Sigmoid colon (tissue), 7 donors: ENCODE data around the gene ZBTB5. TPM values are rescaled to one million over a fixed set of nuclear protein-coding genes. Genes with fewer than 3 reads are reported as not detected.
A peak's percentile ranks its signal among the peaks of the same experiment; 100 is the strongest.

Experiments used
- DNase-seq: peaks from one replicate; pipeline ENCODE4 v3.0.0-alpha.2; 2019
- H3K27ac ChIP-seq, 4 donors: fragments of 200-600 bp; sonication (generic); one replicate each; pipeline ENCODE4 v1.5.1; 2016 to 2019; ENCODE audit warnings: mild to moderate bottlenecking in 1 of 4
- H3K27me3 ChIP-seq, 3 donors: fragments of 200-600 bp; sonication (generic); one replicate each; pipeline ENCODE4 v1.5.1; 2019; ENCODE audit warnings: mild to moderate bottlenecking in 1 of 3
- H3K36me3 ChIP-seq, 4 donors: fragments of 200-600 bp; sonication (generic); one replicate each; pipeline ENCODE4 v1.5.1; 2016 to 2019
- H3K4me1 ChIP-seq, 4 donors: fragments of 200-600 bp; sonication (generic); one replicate each; pipeline ENCODE4 v1.5.1; 2017 to 2019
- H3K4me3 ChIP-seq, 4 donors: fragments of 200-600 bp; sonication (generic); one replicate each; pipeline ENCODE4 v1.5.1; 2017 to 2019; ENCODE audit warnings: mild to moderate bottlenecking in 2 of 4, moderate library complexity in 1 of 4
- H3K9me3 ChIP-seq, 4 donors: fragments of 200-600 bp in 3 of 4; sonication (generic) in 3 of 4; one replicate each; pipeline versions ENCODE4 v1.5.1 to v1.6.1; 2013 to 2019
- CTCF ChIP-seq, 4 experiments: fragments of 450-650 bp in 3 of 4; fragments of 200-600 bp in 1 of 4; IDR thresholded peaks; one replicate each; pipeline ENCODE4 v1.5.1; 2016 to 2019; ENCODE audit warnings: antibody characterized with exemption in 4 of 4, mild to moderate bottlenecking in 3 of 4, moderate library complexity in 2 of 4
- EP300 ChIP-seq, 4 donors: sonication (generic); formaldehyde crosslinking; IDR thresholded peaks; one replicate each; pipeline ENCODE4 v1.6.1; 2017; ENCODE audit warnings: antibody characterized with exemption in 4 of 4
- POLR2A ChIP-seq, 2 donors: fragments of 450-650 bp; IDR thresholded peaks; one replicate each; pipeline ENCODE4 v1.6.1; 2016; ENCODE audit warnings: antibody characterized with exemption in 2 of 2, mild to moderate bottlenecking in 2 of 2, moderate library complexity in 2 of 2
- POLR2AphosphoS5 ChIP-seq, 4 donors: sonication (generic); formaldehyde crosslinking; IDR thresholded peaks; one replicate each; pipeline ENCODE4 v1.6.1; 2017; ENCODE audit warnings: antibody characterized with exemption in 4 of 4
- WGBS, 2 donors: extraction: QIAGEN DNeasy Blood & Tissue Kit; methylation state at CpG; one replicate each; pipeline ENCODE4 v1.1.7; 2013; 5-methylcytosine and 5-hydroxymethylcytosine counted together
- intact Hi-C: fragments of 100-400 bp; cut with DNase I; formaldehyde crosslinking; loops from one replicate; pipeline ENCODE4 v1.15.1; 2023
- polyA plus RNA-seq, 3 donors: library from polyadenylated mRNA; stranded (reverse); fragments of 200-250 nt; gene quantifications; one replicate each; pipeline ENCODE4 v1.2.3, GENCODE V29; 2013
- total RNA-seq, 4 donors: library from RNA; depleted of rRNA; stranded (reverse); fragments of >200 nt; gene quantifications; one replicate each; pipeline ENCODE4 v1.1.0, GENCODE V29; 2016
- donor health status: healthy with polysubstance abuse.
- donor health status: Bipolar disorder and iron deficiency.
- donor health status: healthy.

ZBTB5 gene
- total and polyA plus RNA-seq, 7 donors = 3.6 to 11.1 (median 7.7) TPM

GRCh38 chr9:37433867-37434371, 31.3 kb downstream of the ZBTB5 start:
- intact Hi-C loops = no loop called here
- peaks cover 0 to 17% (median 8%) of the 10 kb centered on the region in 4 donors for H3K4me1 ChIP-seq
- peak; percentile 45 for DNase-seq
- peaks cover 8 to 90% (median 51%) of the 10 kb centered on the region in 4 donors for H3K36me3 ChIP-seq
- no peaks in the 10 kb centered on the region for H3K9me3 ChIP-seq
- TF ChIP-seq POLR2A (IDR thresholded peaks at IDR 0.05) = no peak
- no peak overlapping the region for H3K4me3 ChIP-seq
- WGBS, 2 donors = 79 to 89% methylated on average over 7 of the region's 7 CpGs
- H3K27ac ChIP-seq = peak overlapping the region in 3 of 4 donors; percentile 1 to 26 (median 20)
- H3K27me3 ChIP-seq = no peaks in the 10 kb centered on the region

GRCh38 chr9:37432020-37432419, 33.2 kb downstream of the ZBTB5 start:
- H3K36me3 ChIP-seq = peaks cover 15 to 90% (median 52%) of the 10 kb centered on the region in 4 donors
- 82 to 85% methylated on average over 6 of the region's 6 CpGs for WGBS, 2 donors

GRCh38 chr9:37430841-37431597, 34.2 kb downstream of the ZBTB5 start:
- H3K4me1 ChIP-seq = peaks cover 0 to 13% (median 8%) of the 10 kb centered on the region in 4 donors
- TF ChIP-seq EP300 (IDR thresholded peaks at IDR 0.05) (no peak), CTCF (IDR thresholded peaks at IDR 0.05) (no peak), POLR2A (IDR thresholded peaks at IDR 0.05) (no peak), POLR2AphosphoS5 (IDR thresholded peaks at IDR 0.05) (no peak)
- H3K4me3 ChIP-seq = no peak overlapping the region
- WGBS, 2 donors = 55 to 82% methylated on average over 14 of the region's 14 CpGs
- H3K27me3 ChIP-seq = no peaks in the 10 kb centered on the region
- peak; percentile 66 for DNase-seq
- H3K27ac ChIP-seq = no peak overlapping the region
- intact Hi-C loops = no loop called here
- H3K36me3 ChIP-seq = peaks cover 9 to 90% (median 51%) of the 10 kb centered on the region in 4 donors
- H3K9me3 ChIP-seq = no peaks in the 10 kb centered on the region

More at GRCh38 chr9:37432020-37432419, 33.2 kb downstream of the ZBTB5 start:
- intact Hi-C loops = no loop called here
- no peak overlapping the region for H3K4me3 ChIP-seq
- peaks cover 0 to 13% (median 8%) of the 10 kb centered on the region in 4 donors for H3K4me1 ChIP-seq
- DNase-seq = peak; percentile 38
- H3K27me3 ChIP-seq = no peaks in the 10 kb centered on the region
- no peaks in the 10 kb centered on the region for H3K9me3 ChIP-seq
- TF ChIP-seq EP300 (IDR thresholded peaks at IDR 0.05) = no peak
- no peak for TF ChIP-seq CTCF (IDR thresholded peaks at IDR 0.05)
- TF ChIP-seq POLR2A (IDR thresholded peaks at IDR 0.05) = no peak
- no peak for TF ChIP-seq POLR2AphosphoS5 (IDR thresholded peaks at IDR 0.05)
- H3K27ac ChIP-seq = no peak overlapping the region

- H3K27ac ChIP-seq = no peak overlapping the region
- 88 to 89% methylated on average over 17 of the region's 17 CpGs for WGBS, 2 donors
- H3K4me3 ChIP-seq = no peak overlapping the region
- no peaks in the 10 kb centered on the region for H3K9me3 ChIP-seq
- no peak for TF ChIP-seq CTCF (IDR thresholded peaks at IDR 0.05)
- intact Hi-C loops = no loop called here
- no peaks in the 10 kb centered on the region for H3K27me3 ChIP-seq
- peak; percentile 57 for DNase-seq
- H3K4me1 ChIP-seq = peaks cover 0 to 23% (median 19%) of the 10 kb centered on the region in 4 donors
- peaks cover 9 to 78% (median 52%) of the 10 kb centered on the region in 4 donors for H3K36me3 ChIP-seq
Observed at GRCh38 chr9:37429441-37430285, 35.6 kb downstream of the ZBTB5 start.

GRCh38 chr9:37428345-37428744, 36.9 kb downstream of the ZBTB5 start:
- WGBS, 2 donors = 96% methylated on average over 14 of the region's 14 CpGs
- H3K9me3 ChIP-seq = no peaks in the 10 kb centered on the region
- H3K36me3 ChIP-seq = peaks cover 9 to 72% (median 46%) of the 10 kb centered on the region in 4 donors
- intact Hi-C loops = no loop called here
- TF ChIP-seq POLR2A (IDR thresholded peaks at IDR 0.05) (no peak), POLR2AphosphoS5 (IDR thresholded peaks at IDR 0.05) (no peak), EP300 (IDR thresholded peaks at IDR 0.05) (no peak), CTCF (IDR thresholded peaks at IDR 0.05) (no peak)
- no peaks in the 10 kb centered on the region for H3K27me3 ChIP-seq
- H3K4me1 ChIP-seq = peaks cover 0 to 26% (median 24%) of the 10 kb centered on the region in 4 donors
- peak; percentile 53 for DNase-seq
- H3K4me3 ChIP-seq = no peak overlapping the region
- H3K27ac ChIP-seq = no peak overlapping the region
